ENCODE measurements around the gene C9orf50. TPM values are rescaled to one million over a fixed set of nuclear protein-coding genes. Genes with fewer than 3 reads are reported as not detected.
A peak's percentile ranks its signal among the peaks of the same experiment; 100 is the strongest.

The C9orf50 gene
- total RNA-seq, 2 experiments from 2014 or later = not detected

DNA sequence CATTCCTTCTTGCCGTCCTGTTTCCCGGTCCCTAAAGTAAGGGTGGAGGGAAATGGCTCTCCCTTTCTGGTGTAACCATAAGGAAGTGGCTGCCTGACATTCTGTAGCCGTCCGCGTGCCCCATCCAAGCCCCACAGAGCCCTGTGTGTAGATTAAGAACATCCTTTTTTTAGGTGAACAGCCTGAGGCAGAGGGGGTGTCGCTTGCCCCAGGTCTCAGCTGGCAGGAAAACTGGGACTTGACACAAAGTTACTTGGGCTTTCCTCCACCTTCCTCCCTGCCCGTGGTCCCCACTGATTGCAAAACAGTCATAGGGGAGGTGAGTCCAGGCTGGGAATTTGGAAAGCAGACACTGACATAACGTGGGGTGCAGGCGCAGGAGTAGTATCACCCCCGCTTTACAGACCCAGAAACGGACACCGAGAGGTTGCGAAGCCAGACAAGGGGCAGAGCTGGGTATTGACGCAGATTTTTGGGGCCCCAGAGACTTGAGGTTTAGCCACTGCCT, 22.8 kb downstream of the C9orf50 start:
- H3K36me3 Mint-ChIP-seq (ENCODE audit: low read depth) = no peaks in the 10 kb centered on the region
- ATAC-seq (peak; percentile 38), DNase-seq (no peak)
- peaks cover 3% of the 10 kb centered on the region for H3K27me3 Mint-ChIP-seq
- peak overlapping the region; percentile 67 for H3K27ac Mint-ChIP-seq
- intact Hi-C loops (cut with micrococcal nuclease) = no loop called here
- ChIA-PET CTCF (interaction anchor here (0.7 to 1.5 kb wide), 6 partner anchors 12 to 466 kb away, joined by 3 to 6 read pairs (median 3); partner anchors contain the start of gene C9orf50), POLR2A (no interaction called here)
- no peaks in the 10 kb centered on the region for H3K9me3 Mint-ChIP-seq
- H3K4me1 Mint-ChIP-seq (ENCODE audit: low read depth) = peaks cover 20% of the 10 kb centered on the region
- peak overlapping the region; percentile 9 for H3K4me3 Mint-ChIP-seq
- TF ChIP-seq, protein P1, sequence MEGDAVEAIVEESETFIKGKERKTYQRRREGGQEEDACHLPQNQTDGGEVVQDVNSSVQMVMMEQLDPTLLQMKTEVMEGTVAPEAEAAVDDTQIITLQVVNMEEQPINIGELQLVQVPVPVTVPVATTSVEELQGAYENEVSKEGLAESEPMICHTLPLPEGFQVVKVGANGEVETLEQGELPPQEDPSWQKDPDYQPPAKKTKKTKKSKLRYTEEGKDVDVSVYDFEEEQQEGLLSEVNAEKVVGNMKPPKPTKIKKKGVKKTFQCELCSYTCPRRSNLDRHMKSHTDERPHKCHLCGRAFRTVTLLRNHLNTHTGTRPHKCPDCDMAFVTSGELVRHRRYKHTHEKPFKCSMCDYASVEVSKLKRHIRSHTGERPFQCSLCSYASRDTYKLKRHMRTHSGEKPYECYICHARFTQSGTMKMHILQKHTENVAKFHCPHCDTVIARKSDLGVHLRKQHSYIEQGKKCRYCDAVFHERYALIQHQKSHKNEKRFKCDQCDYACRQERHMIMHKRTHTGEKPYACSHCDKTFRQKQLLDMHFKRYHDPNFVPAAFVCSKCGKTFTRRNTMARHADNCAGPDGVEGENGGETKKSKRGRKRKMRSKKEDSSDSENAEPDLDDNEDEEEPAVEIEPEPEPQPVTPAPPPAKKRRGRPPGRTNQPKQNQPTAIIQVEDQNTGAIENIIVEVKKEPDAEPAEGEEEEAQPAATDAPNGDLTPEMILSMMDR (IDR thresholded peaks at IDR 0.05) = no peak

DNA sequence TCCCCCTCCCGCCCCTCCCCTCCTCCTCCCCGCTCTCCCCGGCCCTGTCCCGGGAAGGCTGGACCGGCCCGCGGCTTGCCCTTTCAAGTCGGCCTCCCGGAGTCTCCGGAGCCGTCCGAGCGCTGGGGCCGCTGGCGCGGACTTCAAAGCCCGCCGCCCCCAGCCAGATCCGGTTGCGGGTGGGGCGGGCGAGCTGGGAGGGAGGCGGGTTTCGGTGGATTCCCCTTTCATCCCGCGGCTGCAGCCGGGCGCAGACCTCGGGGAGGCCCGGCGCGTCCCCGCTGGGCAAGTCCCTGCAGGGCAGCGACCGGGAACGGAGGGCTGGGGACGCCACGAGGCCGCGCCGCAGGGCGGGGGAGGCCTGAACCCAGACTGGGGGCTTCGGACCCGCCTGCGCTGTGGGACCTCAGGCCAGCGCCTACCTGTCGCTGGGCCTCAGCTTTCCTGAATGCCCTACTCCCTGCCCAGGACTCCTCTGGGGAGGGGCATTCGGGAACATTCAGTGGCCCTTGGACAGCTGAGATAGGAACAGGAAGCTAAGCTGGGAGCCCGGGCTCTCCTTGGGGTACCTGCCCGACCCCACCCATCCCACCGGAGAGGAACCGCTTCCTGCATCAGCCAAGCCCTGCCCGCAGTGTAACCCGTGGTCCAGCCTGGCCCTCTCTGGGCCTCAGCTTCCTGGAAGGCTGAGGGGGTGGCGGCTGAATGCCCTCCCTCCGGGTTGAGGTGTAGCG, 23.4 kb downstream of the C9orf50 start:
- intact Hi-C loops (cut with micrococcal nuclease) = no loop called here
- H3K27ac Mint-ChIP-seq = peak overlapping the region; percentile 67
- H3K9me3 Mint-ChIP-seq = no peaks in the 10 kb centered on the region
- TF ChIP-seq, protein P1 (IDR thresholded peaks at IDR 0.05) = no peak
- peak overlapping the region; percentile 9 for H3K4me3 Mint-ChIP-seq
- peaks cover 17% of the 10 kb centered on the region for H3K4me1 Mint-ChIP-seq (ENCODE audit: low read depth)
- DNase-seq = peak; percentile 56
- peak; percentile 57 for ATAC-seq
- ChIA-PET POLR2A (interaction anchor here (0.7 to 1.1 kb wide), 2 partner anchors 14 to 44 kb away, joined by 3 read pairs; no protein-coding TSS in a partner anchor), CTCF (interaction anchor here (0.7 to 2.0 kb wide), 9 partner anchors 11 to 466 kb away, joined by 3 to 10 read pairs (median 3); partner anchors contain the start of gene C9orf50)
- H3K27me3 Mint-ChIP-seq = peaks cover 3% of the 10 kb centered on the region
- H3K36me3 Mint-ChIP-seq (ENCODE audit: low read depth) = no peaks in the 10 kb centered on the region

DNA sequence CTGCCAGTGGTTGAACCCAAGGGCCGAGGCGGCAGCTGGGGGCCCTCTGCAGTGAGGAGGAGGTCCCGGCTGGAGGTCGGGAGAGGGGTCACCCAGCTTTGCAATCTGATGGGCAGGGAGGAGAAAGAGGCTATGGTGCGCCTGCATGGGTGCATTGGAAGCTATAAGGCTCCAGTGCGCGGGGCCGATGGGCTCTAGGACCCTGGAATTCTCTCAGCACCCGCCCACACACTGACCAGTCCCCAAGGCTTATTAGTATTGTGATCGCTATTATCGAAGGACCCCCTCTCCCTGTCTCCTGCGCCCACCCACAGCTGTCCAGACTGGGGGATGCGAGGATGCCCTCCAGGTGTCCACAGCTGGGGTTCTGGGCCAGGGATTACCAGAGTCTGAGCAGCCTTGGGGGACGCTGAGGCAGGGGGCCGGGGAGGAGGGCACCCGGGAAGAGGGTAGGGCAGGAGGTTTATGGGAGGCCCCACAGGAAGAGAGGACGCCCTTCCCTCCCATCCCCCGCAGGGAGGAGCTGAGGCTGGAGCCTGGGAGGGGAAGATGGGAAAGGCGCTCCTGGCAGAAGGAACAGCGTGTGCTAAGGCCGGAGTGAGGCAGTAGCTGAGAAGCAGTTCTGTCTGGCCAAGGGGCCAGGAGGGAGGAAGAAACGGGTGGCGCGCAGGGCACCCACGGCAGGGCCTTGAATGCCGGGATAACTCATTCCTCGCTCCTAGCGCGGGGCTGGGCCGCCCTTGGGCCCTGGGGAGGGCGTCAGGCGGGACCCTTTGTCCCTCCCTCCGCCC, 24.2 kb downstream of the C9orf50 start:
- peak; percentile 31 for ATAC-seq
- intact Hi-C loops (cut with micrococcal nuclease) = no loop called here
- H3K4me3 Mint-ChIP-seq = no peak overlapping the region

DNA sequence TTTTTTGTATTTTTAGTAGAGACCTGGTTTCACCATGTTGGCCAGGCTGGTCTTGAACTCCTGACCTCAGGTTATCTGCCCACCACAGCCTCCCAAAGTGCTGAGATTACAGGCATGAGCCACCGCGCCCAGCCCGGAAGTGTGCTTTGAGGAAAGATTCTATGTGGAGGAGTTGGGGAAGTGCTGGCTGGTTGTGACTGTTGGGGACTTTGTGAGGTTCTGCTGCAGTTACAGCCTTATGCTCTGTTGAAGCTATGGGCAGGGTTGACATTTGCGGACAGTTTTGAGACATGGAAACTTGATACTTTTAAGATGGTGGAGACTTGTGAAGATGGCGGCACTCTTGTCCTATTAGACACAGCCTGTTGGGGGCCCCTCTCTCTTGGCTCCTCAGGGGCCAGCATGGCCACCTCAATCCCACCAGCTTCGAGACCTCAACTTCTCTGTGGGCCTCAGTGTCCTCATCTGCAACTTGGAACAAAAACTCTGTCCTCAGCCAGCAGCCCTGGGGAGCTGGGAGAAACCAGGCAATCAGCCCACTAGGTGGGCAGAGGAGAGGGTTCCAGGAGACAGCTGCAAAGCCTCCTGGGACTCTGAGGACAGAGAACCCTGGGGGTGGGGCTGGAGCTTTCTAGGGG, 24.9 kb downstream of the C9orf50 start:
- no peak for ATAC-seq
- ChIA-PET POLR2A (interaction anchor here (0.6 to 1.4 kb wide), 4 partner anchors 9 to 418 kb away, joined by 3 to 6 read pairs (median 3); partner anchors contain the start of gene IER5L), CTCF (interaction anchor here (1.0 to 2.0 kb wide), 5 partner anchors 12 to 457 kb away, joined by 3 to 10 read pairs (median 4); no protein-coding TSS in a partner anchor)
- no peak overlapping the region for H3K4me3 Mint-ChIP-seq
- H3K36me3 Mint-ChIP-seq (ENCODE audit: low read depth) = no peaks in the 10 kb centered on the region
- TF ChIP-seq, protein P1 (IDR thresholded peaks at IDR 0.05) = no peak
- H3K9me3 Mint-ChIP-seq = no peaks in the 10 kb centered on the region
- DNase-seq = peak; percentile 34
- H3K27me3 Mint-ChIP-seq = peaks cover 3% of the 10 kb centered on the region
- peaks cover 14% of the 10 kb centered on the region for H3K4me1 Mint-ChIP-seq (ENCODE audit: low read depth)
- intact Hi-C loops (cut with micrococcal nuclease) = no loop called here
- no peak overlapping the region for H3K27ac Mint-ChIP-seq

More for the DNA sequence above, 24.2 kb downstream of the C9orf50 start:
- peaks cover 3% of the 10 kb centered on the region for H3K27me3 Mint-ChIP-seq
- TF ChIP-seq, protein P1 (IDR thresholded peaks at IDR 0.05) = no peak
- H3K4me1 Mint-ChIP-seq (ENCODE audit: low read depth) = peaks cover 14% of the 10 kb centered on the region
- DNase-seq = no peak
- no peaks in the 10 kb centered on the region for H3K9me3 Mint-ChIP-seq
- ChIA-PET CTCF (interaction anchor here (1.0 to 2.0 kb wide), 7 partner anchors 10 to 458 kb away, joined by 3 to 10 read pairs (median 4); no protein-coding TSS in a partner anchor), POLR2A (interaction anchor here (0.6 to 1.4 kb wide), 5 partner anchors 10 to 419 kb away, joined by 3 to 6 read pairs (median 3); partner anchors contain the start of gene IER5L)
- no peak overlapping the region for H3K27ac Mint-ChIP-seq
- no peaks in the 10 kb centered on the region for H3K36me3 Mint-ChIP-seq (ENCODE audit: low read depth)
